ENCODE measurements around the gene FAM53B.

The FAM53B gene

DNA sequence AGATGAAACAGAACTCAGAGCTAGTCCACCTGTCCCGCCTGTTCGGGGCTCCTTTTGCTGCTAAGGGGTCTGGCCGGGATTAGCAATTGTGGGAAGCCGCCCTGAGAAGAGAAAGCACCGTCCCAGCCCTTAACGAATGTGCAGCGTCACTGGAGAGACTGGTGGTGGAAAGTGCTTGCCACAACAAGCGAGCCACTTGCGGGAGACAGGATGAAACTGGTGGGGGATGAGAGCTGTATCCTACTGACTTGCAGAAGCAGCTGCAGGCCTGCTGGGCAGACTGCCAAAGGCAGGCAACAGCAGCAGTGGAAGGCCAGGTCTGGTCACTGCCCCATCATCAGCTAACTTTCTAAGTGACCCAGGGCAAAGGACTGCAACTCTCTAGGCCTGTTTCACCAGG lies 95.4 kb downstream of the FAM53B start:
- no peak for DNase-seq (ENCODE audit: low read depth in 2 of 2, low spot score in 1 of 2)

DNA sequence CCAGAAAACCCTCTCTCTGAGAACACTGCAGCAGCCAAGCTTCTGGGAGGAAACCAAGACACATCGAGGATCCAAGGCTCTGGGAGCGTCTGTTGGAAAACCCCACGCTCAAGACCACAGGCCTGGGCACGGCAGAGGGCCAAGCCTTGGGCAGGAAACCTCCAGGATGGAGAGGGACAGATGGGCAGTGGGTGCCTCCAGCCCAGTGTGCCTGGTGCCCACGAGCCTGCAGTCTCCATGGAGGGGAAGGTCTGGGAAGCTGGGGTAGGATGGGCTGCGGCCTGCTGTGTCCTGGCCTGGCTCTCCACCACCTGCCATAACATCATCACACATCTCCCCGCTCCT lies 96.1 kb downstream of the FAM53B start:
- DNase-seq (ENCODE audit: low read depth in 2 of 2, low spot score in 1 of 2): no peak

DNA sequence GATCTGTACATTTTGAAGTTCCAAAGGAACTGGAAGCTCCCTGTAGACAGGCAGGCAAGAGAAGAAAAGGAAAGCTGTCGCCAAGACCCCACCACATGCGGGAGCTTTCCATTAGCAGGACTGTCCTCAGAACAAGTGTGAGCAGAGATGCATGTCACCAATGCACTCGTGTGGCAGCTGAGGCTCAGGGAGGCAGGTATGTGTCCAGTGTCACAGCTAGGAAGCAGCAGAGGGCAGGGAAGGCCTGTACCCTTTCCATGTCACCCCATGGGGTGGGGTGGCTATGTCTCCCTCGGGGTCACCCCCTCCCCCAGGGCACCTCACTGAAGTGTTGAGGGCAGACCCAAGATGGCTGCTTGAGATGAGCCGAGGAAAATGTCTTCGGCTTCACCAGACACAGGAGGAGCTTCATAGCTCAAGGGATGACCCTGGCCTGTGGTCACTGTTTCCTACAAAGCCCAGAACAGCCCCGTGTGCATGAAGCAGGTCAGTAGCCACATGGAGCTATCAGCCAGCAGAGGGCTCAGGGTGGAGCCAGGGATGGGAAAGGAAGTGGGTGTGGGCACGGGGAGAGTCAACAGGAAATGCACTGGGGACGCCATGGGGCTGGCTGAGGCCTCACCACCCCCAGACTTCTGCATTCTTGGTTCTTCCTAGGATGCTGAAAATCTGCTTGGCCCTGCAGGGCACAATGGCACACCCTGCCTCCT lies 96.6 kb downstream of the FAM53B start:
- DNase-seq (ENCODE audit: low read depth in 2 of 2, low spot score in 1 of 2): peak; percentile 33 to 42

DNA sequence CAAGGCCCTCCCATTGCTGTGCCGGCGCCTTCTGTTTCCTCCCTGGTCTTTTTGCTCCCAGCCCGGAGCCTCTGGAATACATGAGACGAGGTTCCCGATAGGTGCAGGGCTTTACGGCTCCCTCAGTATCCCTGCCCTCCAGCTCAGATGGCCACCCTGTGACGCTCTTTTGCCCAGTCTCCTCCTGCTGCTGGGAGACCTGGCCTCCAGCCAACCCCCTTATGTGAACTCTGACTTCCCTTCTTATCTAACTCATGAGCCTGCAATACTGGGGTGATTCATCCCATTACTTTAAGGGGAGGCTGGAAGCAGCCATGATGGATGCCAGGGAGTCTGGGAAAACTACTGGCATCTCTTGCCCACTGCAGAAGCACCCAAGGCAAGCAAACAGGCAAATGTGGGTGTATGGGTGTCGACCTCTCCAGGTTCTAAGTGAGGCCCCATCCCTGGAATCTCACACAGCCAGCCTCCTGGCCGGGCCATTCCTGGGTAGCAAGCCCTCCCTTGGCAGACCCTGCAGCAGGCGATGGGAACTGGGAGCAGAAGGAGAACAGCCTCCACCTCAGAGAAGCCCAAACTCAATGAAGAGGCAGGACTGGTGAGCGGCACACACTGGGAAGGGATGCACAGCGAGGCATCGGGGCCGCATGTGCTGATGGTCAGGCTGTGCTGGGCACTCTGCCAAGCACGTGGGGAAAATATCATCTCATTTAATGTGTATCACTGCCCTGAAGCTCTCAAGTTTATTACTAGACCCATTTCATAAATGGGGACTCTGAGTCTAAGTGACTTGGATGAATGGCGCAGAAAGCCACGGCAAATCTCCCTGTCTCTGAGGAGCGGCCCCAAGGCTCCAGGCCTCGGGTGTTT lies 97.5 kb downstream of the FAM53B start:
- no peak for DNase-seq (ENCODE audit: low read depth in 2 of 2, low spot score in 1 of 2)

DNA sequence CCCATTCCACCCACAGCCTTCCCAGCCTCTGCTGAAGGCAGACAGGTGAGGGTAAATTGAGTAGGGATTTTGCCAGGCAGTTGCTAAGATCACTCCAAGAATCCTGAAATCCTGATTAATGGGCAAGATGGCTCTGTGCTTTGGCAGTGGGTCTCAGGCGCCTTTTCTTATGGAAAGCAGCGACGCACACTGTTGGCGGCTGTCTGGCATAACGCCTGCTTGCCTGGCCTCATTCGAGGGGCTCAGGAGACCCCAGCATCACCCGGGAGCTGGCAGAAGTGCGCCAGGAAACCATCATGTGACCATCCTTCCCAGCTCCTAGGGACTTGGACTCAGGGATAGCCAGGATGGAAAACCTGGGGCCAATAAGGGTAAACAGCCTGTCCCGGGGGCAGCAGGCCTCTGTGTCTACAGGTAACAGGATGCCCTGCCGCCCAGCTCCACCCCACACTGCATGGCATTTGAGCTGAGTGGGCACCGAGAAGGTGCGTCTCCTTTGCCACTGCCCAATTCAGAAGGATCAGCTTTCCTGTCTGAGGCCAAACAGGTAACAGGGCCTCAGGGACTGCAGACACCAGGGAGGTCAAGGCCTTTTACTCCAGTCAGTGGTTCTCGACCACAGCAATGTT lies 98.6 kb downstream of the FAM53B start:
- DNase-seq (ENCODE audit: low read depth in 2 of 2, low spot score in 1 of 2): no peak

DNA sequence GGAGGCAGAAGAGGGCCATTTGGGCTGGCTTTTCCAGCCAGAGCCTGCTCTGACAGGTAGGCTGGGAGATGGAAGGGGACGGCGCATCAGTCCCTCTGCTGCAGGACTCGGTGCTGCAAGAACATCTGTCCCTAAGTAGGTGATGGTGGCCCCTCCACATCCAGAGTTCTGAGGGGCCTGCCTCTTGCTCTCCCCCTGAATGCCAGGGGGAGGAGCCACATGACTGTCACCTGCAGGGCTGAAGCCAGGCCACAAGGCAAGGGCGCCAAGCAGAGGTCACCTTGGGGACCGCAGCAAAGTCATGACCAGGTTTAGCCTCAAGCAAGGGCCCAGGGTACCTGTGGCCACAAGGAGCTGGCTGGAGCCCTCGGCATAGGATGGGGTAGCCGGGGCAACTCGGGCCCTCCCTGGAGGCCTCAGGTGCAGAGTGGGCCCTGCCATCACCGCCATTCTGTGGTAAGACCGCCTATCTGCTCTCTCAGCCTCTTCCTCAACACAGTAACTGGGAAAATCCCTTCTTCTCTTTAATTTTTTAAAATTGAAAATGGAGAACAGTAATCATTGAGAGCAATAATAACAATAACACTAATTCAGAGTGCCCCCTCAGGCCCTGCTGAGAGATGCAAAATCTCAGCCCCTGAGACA lies 99.3 kb downstream of the FAM53B start:
- no peak for DNase-seq (ENCODE audit: low read depth in 2 of 2, low spot score in 1 of 2)

DNA sequence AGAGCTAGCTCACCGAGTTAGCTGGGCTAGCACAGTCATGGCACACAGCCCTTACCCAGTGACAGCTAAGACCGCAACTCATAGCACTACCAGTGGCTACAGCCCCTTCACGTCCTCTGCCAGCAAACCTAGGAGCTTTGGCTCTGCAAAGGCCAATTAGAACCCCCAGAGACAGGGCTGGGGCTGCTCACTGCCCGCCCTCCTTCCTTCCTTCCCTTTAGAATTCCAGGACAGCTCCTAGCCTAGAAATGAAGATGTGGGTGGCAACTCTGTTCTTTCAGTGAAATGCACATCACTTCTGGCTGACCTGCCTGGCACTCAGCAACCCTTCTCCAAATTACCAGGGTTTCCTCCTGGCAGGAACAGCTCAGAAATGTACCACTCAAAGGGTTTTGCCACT lies 99.9 kb downstream of the FAM53B start:
- DNase-seq (ENCODE audit: low read depth in 2 of 2, low spot score in 1 of 2): no peak

DNA sequence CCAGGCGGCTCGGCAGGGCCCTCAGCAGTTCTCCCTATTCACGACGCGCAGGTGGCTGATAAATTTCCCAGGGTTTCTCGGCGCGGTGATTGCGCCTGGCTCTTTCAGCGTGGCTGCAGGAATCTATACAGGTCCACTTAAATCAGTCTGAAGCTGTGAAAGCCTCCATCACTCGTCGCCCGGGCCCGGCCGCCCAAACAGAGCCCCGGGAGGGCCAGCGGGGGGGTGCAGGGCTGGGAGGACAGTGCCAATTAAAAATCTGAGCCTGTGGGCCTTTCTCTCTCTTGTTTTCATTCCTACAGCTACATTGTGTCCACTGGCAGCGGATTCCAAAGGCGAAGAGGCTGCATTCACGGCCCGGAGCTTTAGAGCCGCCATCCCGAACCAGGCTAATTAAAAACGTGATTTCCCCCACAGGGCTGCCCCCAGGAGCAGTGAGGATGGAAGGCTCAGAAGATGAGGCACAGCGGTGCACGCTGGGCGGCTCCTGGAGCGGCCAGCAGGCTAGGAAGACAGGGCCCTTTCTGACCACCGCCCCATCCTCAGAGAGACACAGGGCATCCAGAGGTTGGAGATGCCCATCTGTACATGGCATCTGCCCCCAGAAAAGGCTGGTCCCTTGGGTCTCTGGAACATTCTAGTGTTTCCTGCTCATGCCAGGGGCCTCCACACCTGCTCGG lies 100.7 kb downstream of the FAM53B start:
- DNase-seq (ENCODE audit: low read depth in 2 of 2, low spot score in 1 of 2): no peak

DNA sequence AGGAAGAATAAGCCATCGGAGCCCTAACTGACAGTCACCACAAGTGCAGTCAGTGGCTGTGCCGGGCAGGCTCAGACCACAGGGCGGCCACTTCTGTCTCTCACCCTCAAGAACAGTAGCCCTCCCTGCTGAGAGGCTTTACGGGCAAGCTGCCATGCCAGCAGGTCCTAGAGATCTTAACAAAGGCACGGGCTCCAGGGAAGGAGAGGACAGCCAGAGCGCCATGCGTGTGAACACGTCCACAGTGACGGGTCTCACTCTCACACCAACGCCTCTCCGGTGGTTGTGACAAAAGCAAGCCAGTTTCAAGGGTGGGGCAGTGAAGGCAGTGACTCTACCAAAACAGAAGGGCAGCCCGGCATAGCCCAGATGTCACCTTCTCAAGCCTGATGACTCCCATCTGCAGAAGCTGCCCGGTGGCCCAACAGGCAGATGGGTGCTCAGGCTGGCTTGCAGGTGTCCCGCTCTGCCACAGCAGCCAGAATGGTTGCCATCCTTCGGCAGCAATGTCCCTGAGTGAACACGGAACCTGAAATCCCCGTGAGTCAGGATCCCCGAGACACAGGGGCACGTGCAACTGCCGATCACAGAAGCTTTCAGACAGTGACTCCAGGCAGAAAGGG lies 102.0 kb downstream of the FAM53B start:
- no peak for DNase-seq (ENCODE audit: low read depth in 2 of 2, low spot score in 1 of 2)

DNA sequence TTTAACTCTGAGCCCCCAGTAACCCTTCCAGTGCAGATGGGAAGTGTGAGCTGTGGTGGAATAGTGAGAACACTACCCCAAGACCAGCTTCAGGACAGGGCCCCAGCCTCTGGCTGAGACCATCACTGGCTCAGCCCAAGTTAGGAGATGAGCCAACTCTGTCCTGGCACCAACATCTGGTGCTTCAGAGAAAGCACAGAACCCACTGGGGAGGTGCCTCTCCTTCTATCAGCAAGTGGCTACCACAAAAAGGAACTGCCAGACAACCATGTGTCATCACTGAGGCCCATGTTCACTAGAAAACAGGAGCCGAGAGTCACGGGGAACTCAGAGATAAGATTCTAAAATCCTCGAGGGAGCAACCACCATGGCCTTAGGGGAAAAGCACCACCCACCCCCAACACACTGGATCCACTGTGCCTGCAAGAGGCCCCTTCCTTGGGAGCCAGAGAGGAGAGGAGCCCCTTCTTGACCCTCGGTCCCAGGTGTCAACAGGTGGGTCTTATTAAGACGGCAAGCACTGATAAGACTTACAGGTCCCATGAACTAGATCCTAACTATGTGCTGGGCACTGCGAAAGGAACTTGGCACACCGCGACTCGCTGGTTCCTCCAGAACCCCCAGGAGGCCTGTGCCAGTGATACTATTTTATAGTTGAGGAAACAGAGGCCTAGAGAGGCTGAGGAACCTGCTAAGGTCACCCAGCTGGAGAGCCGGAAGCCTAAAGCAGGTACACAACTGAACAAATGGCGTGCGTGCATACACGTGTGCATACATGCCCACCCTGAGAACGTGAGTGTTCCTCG lies 102.7 kb downstream of the FAM53B start:
- no peak for DNase-seq (ENCODE audit: low read depth in 2 of 2, low spot score in 1 of 2)

DNA sequence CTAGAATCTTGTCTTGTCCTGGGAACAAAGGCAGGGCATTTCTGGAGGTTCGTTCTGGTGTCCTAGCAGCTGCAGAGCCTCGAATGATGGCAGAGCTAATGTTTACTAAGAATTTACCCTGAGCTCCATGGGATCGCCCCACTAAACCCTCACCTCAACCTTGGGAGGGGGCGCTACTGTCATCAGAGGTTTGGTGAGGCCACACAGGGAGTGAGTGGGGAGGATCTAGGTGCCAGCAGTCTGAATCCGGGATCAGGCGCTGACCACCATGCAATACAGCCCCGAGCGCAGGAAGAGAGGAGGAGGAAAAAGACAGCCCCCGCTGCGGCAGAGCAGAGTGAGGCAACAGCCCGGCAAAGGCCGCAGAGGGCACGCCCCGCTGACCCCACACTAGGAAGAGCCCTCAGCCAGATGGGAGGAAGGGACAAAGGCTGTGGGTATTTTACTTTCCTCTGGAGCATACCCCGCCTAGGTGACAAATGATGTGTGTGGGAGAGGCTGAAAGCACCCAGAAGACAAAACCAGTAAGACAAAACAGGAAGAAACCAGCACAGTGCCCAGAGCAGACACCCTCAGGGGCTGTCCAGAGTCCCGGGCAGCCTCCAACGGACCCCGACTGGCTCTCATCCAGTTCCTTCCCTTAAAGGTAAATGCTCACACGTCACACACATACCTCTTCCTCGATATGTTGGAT lies 103.5 kb downstream of the FAM53B start:
- no peak for DNase-seq (ENCODE audit: low read depth in 2 of 2, low spot score in 1 of 2)

DNA sequence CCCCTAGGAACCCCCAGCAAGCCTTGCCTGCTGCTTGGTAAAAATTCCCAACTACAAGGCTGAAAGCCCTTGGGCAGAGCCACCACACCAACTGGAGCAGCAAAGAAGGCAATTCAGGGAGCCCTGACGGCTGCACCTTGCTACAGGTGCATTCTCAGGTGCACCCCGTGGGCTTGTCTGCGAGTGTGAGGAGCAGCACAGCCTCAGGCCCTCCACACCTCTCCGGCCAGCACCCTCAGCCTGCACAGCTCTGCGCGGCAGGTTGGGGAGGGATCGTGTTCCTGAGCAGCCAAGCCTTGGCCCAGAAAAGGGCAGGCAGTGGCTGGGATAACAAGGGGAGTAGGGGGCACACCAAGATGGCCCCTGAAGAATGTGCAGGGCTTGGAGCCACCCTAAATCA lies 104.1 kb downstream of the FAM53B start:
- no peak for DNase-seq (ENCODE audit: low read depth in 2 of 2, low spot score in 1 of 2)

DNA sequence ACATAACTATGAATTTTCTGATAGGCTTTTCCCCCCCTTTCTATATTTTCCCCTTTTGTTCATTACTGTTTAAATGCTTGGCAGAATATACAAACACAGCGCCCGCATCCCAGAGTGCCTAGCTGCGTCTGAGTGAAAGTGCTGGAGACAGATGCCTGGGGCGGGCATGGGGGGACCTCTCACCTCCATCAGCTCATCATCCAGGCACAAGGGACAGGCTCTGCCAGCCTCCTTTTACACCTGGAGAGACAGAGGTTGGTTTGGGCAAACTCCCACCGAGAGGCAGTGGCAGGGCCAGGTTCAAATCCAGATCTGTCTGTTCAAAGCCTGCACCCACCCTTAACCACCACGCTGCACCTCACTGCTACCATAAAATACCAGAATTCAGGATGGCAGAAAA lies 104.5 kb downstream of the FAM53B start:
- no peak for DNase-seq (ENCODE audit: low read depth in 2 of 2, low spot score in 1 of 2)

DNA sequence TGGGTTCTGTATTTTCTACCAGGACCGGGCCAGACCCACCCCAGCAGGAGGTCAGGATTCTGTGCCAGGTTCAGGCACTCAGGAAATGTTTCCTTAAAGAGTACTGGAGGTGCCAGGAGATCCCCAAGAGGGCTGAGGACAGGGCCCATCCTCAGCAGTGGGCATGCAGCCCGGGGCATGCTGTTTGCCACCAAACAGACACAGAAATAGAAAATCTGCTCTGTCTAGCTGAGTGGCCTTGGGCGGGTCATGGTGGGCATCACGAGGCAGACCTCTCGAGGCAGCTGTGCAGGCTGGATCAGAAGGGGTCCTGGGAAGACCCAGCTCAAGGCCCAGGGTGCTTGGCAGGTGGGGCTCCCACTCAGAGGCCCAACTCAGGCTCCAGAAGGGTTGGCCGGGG lies 105.0 kb downstream of the FAM53B start:
- no peak for DNase-seq (ENCODE audit: low read depth in 2 of 2, low spot score in 1 of 2)

DNA sequence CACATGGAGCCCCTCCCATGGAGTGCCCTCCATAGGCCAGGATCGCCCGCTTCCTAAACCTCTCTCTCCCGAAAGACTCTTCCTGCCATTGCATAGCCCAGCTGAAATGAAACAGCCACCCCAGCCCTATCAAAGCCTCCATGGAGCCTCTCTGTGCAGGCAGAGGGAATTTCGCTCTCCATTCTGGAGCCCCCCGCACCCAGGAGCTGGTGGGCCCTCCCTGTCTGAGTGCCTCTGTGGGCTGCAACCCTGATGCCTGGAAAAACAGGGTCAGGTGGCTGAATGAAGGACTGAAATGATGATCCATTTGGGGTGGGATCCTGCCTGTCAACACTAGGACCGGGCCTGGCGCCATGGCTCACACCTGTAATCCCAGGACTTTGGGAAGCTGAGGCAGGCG lies 106.4 kb downstream of the FAM53B start:
- no peak for DNase-seq (ENCODE audit: low read depth in 2 of 2, low spot score in 1 of 2)

DNA sequence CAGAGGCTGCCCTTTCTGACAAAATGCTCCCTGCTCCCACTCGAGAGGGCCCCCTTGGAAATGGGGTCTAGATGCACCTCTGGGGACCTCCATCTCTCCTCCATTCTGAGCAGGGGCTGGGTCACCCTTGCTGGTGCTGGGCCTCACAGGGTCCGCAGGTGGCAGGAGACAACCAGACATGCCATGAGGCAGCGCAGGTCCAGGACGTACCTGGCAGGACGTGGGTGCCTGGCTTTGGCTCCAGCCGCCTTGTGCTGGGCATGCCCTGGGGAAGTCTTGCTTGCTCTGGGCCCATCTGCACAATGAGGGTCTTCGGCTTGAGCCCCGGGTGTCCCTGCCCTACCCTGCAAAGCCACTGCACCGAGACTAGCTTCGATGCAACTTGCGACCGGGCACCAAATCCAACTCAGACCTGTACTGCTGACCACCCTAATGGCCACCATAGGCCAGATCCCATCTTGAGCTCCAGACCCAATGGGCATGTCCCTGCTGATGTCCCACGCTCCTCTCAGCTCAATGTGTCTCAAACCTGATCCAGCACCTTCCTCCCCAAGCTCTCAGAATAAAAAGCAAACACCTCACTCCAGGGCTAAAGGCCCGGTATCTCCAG lies 107.0 kb downstream of the FAM53B start:
- DNase-seq (ENCODE audit: low read depth in 2 of 2, low spot score in 1 of 2): no peak

DNA sequence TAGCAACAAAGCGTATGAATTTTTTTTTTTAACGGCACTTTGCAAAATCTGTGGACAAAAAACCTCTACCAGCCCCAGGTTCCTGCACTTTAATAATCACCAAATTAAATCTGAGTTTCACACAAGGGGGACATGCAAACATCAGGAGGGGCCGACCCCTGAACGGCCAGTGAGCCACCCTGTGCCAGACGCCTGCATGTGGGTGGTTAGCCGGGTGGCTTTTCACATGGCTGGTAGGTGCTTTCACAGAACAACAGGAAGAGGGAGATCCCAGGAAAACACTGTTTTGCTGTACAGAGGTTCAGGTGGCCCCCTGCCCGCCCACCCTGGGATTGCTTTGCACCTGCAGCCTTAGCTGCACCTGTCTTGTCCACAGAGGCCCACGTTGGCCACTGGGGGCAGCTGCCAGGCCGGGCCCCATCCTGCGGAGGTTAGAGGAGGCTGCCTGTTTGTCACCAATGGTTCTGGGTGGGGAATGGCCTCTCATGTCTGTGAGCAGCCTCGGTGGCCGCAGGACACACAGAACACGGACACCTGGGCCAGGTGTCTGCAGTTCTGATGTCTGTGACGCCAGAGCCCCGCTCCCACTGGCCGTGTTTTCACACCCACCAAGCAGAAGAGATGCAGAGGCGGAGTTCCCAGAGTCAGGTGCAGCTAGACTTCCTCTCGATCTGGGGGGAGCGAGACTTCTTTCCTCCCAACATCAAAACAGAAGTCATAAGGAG lies 107.7 kb downstream of the FAM53B start:
- no peak for DNase-seq (ENCODE audit: low read depth in 2 of 2, low spot score in 1 of 2)

DNA sequence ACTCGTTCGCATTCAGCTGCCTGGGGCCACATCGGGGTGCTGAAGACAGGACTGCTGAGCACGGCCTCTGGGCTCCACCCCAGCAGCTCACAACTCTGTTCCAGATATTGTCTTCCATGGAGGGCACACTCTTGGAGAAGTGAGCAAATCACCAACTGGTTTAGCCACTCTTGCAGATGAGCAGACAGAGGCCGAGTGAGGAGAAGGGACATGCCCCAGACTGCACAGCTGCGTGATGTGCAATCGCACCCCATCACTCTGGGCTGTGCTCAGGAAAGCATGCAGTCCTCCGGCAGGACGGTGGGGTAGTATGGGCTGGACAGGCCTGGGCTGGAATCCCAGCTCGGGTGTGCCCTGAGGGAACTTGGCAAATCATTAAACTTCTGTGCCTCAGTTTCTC lies 111.6 kb downstream of the FAM53B start:
- DNase-seq (ENCODE audit: low read depth in 2 of 2, low spot score in 1 of 2): no peak
